GM18499 (cell line): ENCODE measurements around the gene TNS3.

Experiments
- ATAC-seq: cut with Tn5 transposase; IDR thresholded peaks from one replicate; pipeline ENCODE4 v1.9.1; 2021; ENCODE audit warnings: moderate number of reproducible peaks; ENCODE audit not compliant: insufficient read depth, unreplicated experiment

Gene TNS3

DNA sequence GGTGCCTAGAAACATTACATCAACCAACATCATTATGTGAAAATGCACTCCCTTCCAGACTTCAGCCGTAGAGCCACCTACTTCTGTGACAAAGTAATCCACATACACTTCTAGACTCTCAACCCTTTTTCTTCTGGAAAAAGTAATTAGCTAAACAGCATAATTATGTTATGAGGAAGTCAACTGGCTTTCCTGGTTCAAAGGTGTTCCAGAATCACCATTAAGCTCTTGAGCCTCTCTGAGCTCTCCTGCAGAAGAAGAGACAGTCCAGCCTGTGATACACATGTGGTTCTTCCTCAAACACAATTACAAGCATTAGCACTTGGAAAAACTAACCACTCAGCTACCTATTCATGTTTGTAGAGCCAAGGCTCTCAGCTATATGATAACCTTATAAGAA lies 52.5 kb downstream of the TNS3 start:
- ATAC-seq, result no peak

DNA sequence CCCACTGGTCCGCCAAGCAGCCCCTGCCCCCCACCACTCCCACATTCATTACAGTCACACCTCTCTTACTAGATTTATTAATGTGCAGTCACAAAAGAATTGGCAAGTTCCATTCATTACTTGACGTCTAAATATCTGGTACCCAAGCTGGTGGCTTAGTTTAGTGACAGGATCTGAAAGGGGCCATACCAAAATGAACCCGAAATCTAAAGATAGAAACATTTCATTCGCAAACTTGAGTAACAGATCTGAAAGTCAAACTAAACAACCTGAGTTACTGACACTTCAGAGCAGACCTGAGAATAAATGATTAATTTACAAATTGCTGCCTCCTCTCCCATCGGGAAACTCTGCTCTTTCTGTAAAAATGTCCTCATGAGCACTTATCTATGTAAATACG lies 53.4 kb downstream of the TNS3 start:
- ATAC-seq, result no peak

GRCh38 chr7:47526466-47526865 lies 55.4 kb downstream of the TNS3 start:
- no peak for ATAC-seq

GRCh38 chr7:47525066-47525623 lies 56.8 kb downstream of the TNS3 start:
- no peak for ATAC-seq

DNA sequence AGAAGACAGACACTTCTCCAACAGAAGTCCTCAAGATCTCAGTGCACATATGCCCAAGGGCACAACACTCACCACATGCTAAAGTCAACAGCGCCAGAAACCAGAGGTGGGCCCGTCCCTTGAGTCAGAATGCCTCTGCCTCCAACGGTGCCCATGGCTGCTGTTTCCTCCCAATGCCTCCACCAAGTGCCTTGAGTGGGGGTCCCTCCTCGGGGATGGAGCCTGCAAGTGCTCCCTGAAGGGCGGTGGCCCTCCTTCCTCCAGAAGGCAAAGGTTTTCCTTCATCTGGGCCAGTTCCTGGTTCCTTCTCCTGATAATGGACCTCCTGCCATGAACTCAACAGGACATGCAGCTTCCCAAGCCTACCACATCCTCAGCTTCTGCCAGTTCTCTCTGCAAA lies 58.5 kb downstream of the TNS3 start:
- no peak for ATAC-seq

DNA sequence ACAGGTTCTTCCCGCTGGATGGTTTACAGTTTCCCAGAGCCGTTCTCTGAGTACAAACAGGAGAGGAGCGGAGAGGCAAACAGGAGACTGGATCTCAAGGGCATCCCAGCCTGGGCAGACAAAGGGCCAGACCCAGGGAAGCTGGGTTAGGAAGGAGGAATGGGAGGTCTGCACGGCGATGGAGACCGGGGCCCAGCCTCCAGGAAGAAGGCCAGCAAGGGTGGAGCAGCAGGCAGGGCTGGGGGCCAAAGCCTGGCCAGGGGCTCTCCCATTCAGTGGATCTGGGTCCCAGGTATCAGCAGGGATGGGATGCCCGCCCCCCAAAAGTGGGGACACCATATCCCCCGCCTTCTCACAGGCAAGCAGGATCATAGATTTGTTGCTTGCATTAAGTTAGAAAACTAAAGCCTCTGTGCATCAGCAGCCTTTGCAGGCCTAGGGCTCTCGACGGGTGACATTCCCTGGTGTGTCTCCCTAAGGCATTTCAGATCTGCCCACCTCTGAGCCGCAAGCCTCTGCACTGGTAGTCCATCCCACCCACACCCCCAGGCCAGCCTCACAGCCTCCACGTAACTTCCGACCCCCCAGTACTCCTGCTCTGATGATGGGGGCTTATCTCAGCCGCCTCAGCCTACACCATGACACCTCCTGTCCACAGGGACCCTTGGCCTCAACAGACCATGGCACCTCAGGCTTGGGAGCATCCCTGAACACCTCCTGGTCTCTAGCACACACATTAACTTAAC lies 59.9 kb downstream of the TNS3 start:
- no peak for ATAC-seq

GRCh38 chr7:47521011-47521795 lies 60.7 kb downstream of the TNS3 start:
- no peak for ATAC-seq

DNA sequence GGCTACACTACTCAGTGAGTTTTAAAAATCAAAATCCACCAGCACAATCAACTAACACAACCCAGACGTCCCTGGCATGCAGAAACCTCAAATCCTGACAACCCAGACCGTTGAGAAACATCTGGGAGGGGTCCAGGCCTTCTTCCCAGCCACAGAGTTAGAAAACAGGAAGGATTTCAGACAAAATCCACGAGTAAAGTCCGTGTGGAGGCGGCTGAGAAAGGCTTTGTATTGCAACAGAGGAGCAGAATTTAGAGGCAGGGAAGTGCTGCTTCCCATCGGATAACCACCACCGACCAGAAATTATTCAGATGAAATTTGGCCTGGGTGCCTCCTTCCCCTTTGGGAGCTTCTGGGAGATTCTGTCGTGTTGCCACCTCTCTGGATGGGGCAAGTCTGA lies 61.5 kb downstream of the TNS3 start:
- ATAC-seq, result no peak

DNA sequence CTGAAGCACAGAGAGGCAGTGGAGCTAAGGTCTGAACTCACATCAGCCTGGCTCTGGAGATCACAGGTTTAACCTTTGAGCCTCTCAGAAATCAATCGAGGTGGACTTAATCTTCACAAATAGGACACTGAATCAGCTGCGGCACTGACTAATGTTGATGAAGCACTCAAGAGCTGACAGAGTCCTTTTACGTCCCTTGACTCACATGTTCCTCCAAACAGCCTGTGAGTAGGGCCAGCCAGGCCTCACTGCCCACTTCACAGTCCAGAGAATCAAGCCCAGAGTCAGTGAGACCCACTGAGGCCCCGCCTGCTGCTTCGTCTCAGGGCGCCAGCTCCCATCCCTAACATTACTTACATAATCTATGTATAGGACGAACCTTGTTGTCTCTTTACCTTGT lies 63.1 kb downstream of the TNS3 start:
- ATAC-seq, result no peak

DNA sequence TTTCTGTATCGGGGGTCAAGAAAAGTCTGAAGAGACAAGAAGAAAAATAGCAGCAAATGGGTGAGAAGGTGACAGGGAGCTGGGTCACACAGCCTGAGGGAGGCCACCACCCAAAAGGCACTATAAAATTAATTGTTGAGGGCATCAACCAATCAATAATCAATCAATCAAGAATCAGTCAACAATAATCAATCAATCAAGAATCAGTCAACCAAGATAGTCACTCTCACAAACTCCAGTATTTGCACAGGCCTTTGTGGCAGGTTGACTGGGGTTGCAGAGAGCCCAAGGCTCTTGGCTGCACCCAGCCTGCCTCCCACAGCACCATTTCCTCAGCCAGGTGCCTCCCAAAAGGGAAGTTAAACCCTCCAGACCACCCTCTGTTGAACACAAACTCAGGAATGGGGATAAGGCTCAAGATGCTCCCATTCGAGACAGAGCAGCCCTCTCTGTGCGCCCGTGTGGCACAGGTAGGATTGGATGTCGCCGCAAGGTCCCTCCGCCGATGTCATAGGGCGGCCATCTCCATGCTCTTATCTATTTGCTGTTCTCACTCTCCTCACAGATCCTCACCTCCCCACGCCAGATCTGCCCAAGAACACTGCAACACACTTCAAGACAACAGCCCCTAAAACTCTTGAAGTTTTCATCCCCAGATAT lies 64.0 kb downstream of the TNS3 start:
- ATAC-seq, result no peak

GRCh38 chr7:47516985-47517600 lies 64.8 kb downstream of the TNS3 start:
- no peak for ATAC-seq

- no peak for ATAC-seq
Observed at GRCh38 chr7:47516386-47516785, 65.5 kb downstream of the TNS3 start.

- ATAC-seq, result no peak
Observed at GRCh38 chr7:47515305-47515834, 66.5 kb downstream of the TNS3 start.

- ATAC-seq, result no peak
Observed at GRCh38 chr7:47514818-47515217, 67.1 kb downstream of the TNS3 start.

- ATAC-seq, result no peak
Observed at GRCh38 chr7:47514367-47514766, 67.5 kb downstream of the TNS3 start.

GRCh38 chr7:47513741-47514241 lies 68.1 kb downstream of the TNS3 start:
- no peak for ATAC-seq

GRCh38 chr7:47512481-47513176 lies 69.3 kb downstream of the TNS3 start:
- ATAC-seq, result no peak

DNA sequence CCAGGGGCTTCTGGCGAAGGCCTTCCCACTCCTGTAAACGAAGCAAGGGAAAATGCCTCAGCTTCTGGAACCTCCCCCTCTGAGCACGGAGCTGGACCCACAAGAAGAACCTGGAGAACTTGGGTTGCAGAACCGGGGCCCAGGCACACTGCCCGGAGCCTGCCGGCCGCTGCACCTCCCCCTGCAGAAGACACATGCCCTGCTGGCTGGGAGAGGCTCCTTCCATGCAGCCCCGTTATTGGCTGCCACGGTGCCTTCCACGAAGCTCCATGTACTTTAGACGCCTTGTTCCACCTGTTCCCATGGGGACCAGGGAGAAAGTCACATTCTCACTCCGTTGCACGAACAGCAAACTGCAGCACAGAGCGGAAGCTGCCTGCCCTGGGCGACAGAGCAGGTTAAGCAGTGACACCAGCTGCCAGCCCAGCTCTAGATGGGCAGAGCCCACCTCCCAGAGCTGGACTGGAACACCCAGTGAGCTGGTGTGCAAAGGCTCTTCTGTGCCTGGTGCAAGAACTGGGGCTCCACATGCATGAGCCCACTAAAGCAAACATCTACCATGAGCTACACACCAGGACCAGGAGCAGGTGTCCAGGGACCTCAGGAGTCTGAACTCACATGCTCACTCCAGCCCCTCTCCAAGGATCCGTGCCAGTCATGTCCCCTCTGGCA lies 70.1 kb downstream of the TNS3 start:
- no peak for ATAC-seq

DNA sequence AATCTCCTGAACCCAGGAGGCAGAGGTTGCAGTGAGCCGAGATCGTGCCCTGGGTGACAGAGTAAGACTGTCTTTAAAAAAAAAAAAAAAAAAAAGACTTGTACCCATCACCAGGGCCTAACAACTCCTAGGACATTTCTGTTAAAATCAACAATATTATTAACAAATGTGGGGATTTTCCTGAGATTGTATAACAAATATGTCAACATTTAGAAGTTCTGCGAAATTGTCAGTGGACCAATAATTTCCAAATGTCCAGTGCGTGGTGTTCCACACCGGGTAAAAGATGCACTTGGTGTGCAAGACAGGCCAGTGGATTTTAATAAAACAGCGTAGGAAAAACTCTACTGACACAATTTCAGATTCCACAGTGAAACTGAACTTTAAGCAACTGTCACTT lies 71.1 kb downstream of the TNS3 start:
- ATAC-seq, result no peak
